HPDE6-E6E7 (cell line): ENCODE data around the gene UBE2B.

ENCODE experiments used
- DNase-seq: peaks from one replicate; pipeline ENCODE4 v3.0.0; 2011; ENCODE audit warnings: missing footprints; ENCODE audit errors: extremely low spot score

UBE2B gene

GRCh38 chr5:134437340-134437846 lies 66.0 kb downstream of the UBE2B start:
- no peak for DNase-seq

- DNase-seq = no peak
These were observed 66.6 kb downstream of the UBE2B start for GRCh38 chr5:134437847-134438581.

GRCh38 chr5:134438721-134439123 lies 67.4 kb downstream of the UBE2B start:
- no peak for DNase-seq

- peak; percentile 95 for DNase-seq
These were observed 67.9 kb downstream of the UBE2B start for GRCh38 chr5:134439210-134439654.

GRCh38 chr5:134440201-134440755 lies 68.9 kb downstream of the UBE2B start:
- no peak for DNase-seq
